ENCODE results near the gene C1QTNF9.

C1QTNF9 gene

DNA sequence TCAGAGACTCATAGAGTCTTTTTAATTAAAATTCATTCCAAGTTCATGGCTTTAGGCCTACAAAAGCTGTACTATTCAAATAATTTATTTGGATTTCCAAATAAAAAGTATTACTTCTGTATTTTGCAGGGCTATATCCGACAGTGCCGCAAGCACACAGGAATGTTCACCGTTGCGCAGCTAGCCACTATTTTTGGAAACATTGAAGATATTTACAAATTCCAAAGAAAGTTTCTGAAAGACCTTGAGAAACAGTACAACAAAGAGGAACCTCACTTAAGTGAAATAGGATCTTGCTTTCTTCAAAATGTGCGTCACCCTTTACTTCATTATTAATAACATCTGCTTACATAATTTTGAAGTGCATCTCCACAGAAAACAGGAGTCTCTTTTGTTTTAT is 20.5 kb upstream of the C1QTNF9 start:
- TF ChIP-seq, protein P1, sequence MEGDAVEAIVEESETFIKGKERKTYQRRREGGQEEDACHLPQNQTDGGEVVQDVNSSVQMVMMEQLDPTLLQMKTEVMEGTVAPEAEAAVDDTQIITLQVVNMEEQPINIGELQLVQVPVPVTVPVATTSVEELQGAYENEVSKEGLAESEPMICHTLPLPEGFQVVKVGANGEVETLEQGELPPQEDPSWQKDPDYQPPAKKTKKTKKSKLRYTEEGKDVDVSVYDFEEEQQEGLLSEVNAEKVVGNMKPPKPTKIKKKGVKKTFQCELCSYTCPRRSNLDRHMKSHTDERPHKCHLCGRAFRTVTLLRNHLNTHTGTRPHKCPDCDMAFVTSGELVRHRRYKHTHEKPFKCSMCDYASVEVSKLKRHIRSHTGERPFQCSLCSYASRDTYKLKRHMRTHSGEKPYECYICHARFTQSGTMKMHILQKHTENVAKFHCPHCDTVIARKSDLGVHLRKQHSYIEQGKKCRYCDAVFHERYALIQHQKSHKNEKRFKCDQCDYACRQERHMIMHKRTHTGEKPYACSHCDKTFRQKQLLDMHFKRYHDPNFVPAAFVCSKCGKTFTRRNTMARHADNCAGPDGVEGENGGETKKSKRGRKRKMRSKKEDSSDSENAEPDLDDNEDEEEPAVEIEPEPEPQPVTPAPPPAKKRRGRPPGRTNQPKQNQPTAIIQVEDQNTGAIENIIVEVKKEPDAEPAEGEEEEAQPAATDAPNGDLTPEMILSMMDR (IDR thresholded peaks at IDR 0.05; ENCODE audit: borderline replicate concordance, extremely low read depth, low read length, poor library complexity, severe bottlenecking): no peak
- no peak for TF ChIP-seq EZH2 (IDR thresholded peaks at IDR 0.05; ENCODE audit: borderline replicate concordance, low read depth, low read length, severe bottlenecking)
- H3K27ac ChIP-seq (ENCODE audit: low read length): no peak overlapping the region
- ATAC-seq (ENCODE audit: insufficient read depth, low read depth) (no peak), DNase-seq (no peak)
- H3K4me3 ChIP-seq (ENCODE audit: low read depth in 1 of 2, low read length in 2 of 2): no peak overlapping the region
- no peaks in the 10 kb centered on the region for H4K20me1 ChIP-seq (ENCODE audit: insufficient read depth, low read length)
- no peaks in the 10 kb centered on the region for H3K9me3 ChIP-seq (ENCODE audit: insufficient read depth, low read length, severe bottlenecking)
- H3K36me3 ChIP-seq (ENCODE audit: insufficient read depth, low read length): peaks cover 25% of the 10 kb centered on the region
- H3K79me2 ChIP-seq (ENCODE audit: insufficient read depth, low read length): no peaks in the 10 kb centered on the region
- H2AFZ ChIP-seq (ENCODE audit: low read depth, low read length): no peak overlapping the region
- H3K4me1 ChIP-seq (ENCODE audit: insufficient read depth, low read length): no peaks in the 10 kb centered on the region
- no peak overlapping the region for H3K9ac ChIP-seq (ENCODE audit: low read depth, low read length)
- no peak overlapping the region for H3K4me2 ChIP-seq (ENCODE audit: insufficient read depth, low read length)
- H3K27me3 ChIP-seq (ENCODE audit: insufficient read depth, low read length, poor library complexity): no peaks in the 10 kb centered on the region

DNA sequence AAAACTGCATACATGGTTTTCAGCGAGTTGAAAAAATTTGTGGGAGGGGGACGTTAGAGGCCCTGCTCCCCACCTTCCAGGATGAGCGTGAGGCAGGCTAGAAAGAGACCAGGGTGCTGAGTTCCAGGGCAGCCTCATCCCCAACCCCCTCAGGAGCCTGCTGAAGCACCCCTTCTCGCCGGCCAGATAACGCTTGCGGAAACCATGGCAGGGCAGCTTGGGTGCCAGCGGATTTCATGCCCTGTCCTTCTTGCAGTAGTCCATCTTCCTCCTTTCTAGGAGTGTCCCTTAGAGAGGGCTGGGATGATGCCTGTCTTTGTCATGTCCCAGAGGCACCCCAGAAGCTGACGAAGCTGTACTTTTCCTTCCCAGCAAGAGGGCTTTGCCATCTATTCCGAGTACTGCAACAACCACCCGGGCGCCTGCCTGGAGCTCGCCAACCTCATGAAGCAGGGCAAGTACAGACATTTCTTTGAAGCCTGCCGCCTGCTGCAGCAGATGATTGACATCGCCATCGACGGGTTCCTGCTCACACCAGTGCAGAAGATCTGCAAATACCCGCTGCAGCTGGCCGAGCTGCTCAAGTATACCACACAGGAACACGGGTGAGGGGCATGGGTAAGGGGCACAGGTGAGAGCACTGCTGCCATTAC is 19.0 kb upstream of the C1QTNF9 start:
- no peak overlapping the region for H3K4me2 ChIP-seq (ENCODE audit: insufficient read depth, low read length)
- H3K4me3 ChIP-seq (ENCODE audit: low read depth in 1 of 2, low read length in 2 of 2): no peak overlapping the region
- H3K79me2 ChIP-seq (ENCODE audit: insufficient read depth, low read length): no peaks in the 10 kb centered on the region
- H4K20me1 ChIP-seq (ENCODE audit: insufficient read depth, low read length): no peaks in the 10 kb centered on the region
- TF ChIP-seq, protein P1 (IDR thresholded peaks at IDR 0.05; ENCODE audit: borderline replicate concordance, extremely low read depth, low read length, poor library complexity, severe bottlenecking): no peak
- TF ChIP-seq EZH2 (IDR thresholded peaks at IDR 0.05; ENCODE audit: borderline replicate concordance, low read depth, low read length, severe bottlenecking): no peak
- H2AFZ ChIP-seq (ENCODE audit: low read depth, low read length): no peak overlapping the region
- H3K9ac ChIP-seq (ENCODE audit: low read depth, low read length): no peak overlapping the region
- no peak for DNase-seq
- no peaks in the 10 kb centered on the region for H3K4me1 ChIP-seq (ENCODE audit: insufficient read depth, low read length)
- no peak for ATAC-seq (ENCODE audit: insufficient read depth, low read depth)
- peaks cover 33% of the 10 kb centered on the region for H3K36me3 ChIP-seq (ENCODE audit: insufficient read depth, low read length)
- no peaks in the 10 kb centered on the region for H3K9me3 ChIP-seq (ENCODE audit: insufficient read depth, low read length, severe bottlenecking)
- no peaks in the 10 kb centered on the region for H3K27me3 ChIP-seq (ENCODE audit: insufficient read depth, low read length, poor library complexity)
- no peak overlapping the region for H3K27ac ChIP-seq (ENCODE audit: low read length)

- H3K4me3 ChIP-seq (ENCODE audit: low read depth in 1 of 2, low read length in 2 of 2): no peak overlapping the region
- H2AFZ ChIP-seq (ENCODE audit: low read depth, low read length): no peak overlapping the region
- ATAC-seq (ENCODE audit: insufficient read depth, low read depth) (no peak), DNase-seq (no peak)
- no peaks in the 10 kb centered on the region for H3K9me3 ChIP-seq (ENCODE audit: insufficient read depth, low read length, severe bottlenecking)
- H3K9ac ChIP-seq (ENCODE audit: low read depth, low read length): no peak overlapping the region
- no peaks in the 10 kb centered on the region for H3K79me2 ChIP-seq (ENCODE audit: insufficient read depth, low read length)
- no peaks in the 10 kb centered on the region for H4K20me1 ChIP-seq (ENCODE audit: insufficient read depth, low read length)
- H3K27ac ChIP-seq (ENCODE audit: low read length): no peak overlapping the region
- peaks cover 28% of the 10 kb centered on the region for H3K36me3 ChIP-seq (ENCODE audit: insufficient read depth, low read length)
- no peaks in the 10 kb centered on the region for H3K27me3 ChIP-seq (ENCODE audit: insufficient read depth, low read length, poor library complexity)
- H3K4me2 ChIP-seq (ENCODE audit: insufficient read depth, low read length): no peak overlapping the region
- H3K4me1 ChIP-seq (ENCODE audit: insufficient read depth, low read length): no peaks in the 10 kb centered on the region
- TF ChIP-seq, protein P1 (IDR thresholded peaks at IDR 0.05; ENCODE audit: borderline replicate concordance, extremely low read depth, low read length, poor library complexity, severe bottlenecking): no peak
- TF ChIP-seq EZH2 (IDR thresholded peaks at IDR 0.05; ENCODE audit: borderline replicate concordance, low read depth, low read length, severe bottlenecking): no peak
Measured at GRCh38 chr13:24292481-24292880, 16.9 kb upstream of the C1QTNF9 start.
